ENCODE measurements around the gene CFAP206. TPM values are rescaled to one million over a fixed set of nuclear protein-coding genes. Genes with fewer than 3 reads are reported as not detected.

The CFAP206 gene
- polyA plus RNA-seq, 1 donor from 2014 or later: 6.6 TPM

DNA sequence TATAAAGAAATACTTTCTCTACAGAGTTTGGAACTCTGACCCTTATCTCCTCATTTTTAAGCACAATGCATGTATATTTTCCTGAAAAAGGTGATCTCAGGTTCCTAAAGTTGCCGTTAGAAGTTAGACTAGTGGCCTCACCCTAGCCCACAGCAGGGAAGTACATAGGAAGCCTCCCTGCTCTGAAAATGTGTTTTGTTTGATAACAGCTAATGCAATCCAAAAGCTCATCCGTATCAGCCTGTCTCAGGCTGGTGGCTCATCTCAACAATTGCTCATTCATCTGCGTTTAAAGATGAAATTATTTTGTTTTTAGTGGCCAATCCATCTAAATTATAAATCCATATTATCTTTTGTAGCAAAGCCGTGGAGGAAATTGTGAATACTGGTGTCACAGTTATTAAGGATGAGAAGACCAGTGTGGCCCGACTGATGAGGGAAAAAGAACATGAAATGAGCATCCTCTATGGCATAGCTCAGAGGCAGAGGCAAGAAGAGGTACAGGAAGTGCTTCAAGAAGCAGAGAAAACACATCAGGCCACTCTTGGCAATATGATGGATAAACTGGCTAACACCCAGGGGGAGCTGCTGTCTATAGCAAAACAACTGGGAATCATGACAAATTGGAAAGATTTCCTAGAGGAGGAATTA lies 43.0 kb upstream of the CFAP206 start:
- H3K27me3 ChIP-seq (ENCODE audit: insufficient read depth, low read depth, low read length): no peaks in the 10 kb centered on the region
- no peak overlapping the region for H3K4me3 ChIP-seq (ENCODE audit: low read length)
- no peak overlapping the region for H3K4me2 ChIP-seq (ENCODE audit: low read length)
- H3K79me2 ChIP-seq (replicated peaks; ENCODE audit: insufficient read depth, low read length): no peaks in the 10 kb centered on the region
- no peak overlapping the region for H3K27ac ChIP-seq (ENCODE audit: low read length)
- H3K36me3 ChIP-seq (ENCODE audit: insufficient read depth, low read length): no peaks in the 10 kb centered on the region
- H3K9me2 ChIP-seq (ENCODE audit: insufficient read depth, low read length): no peaks in the 10 kb centered on the region
- H4K20me1 ChIP-seq (ENCODE audit: insufficient read depth): no peaks in the 10 kb centered on the region
- no peak overlapping the region for H3K9ac ChIP-seq (ENCODE audit: low read length)
- H2AFZ ChIP-seq (ENCODE audit: low read depth, low read length): no peak overlapping the region
- H3F3A ChIP-seq (ENCODE audit: insufficient read depth, low read length, poor library complexity, severe bottlenecking): no peaks in the 10 kb centered on the region
- H3K9me3 ChIP-seq (ENCODE audit: low read length): no peaks in the 10 kb centered on the region
- TF ChIP-seq SMC3 (conservative IDR thresholded peaks at IDR 0.05; ENCODE audit: poor library complexity): no peak
- no peak for TF ChIP-seq EP300 (conservative IDR thresholded peaks at IDR 0.05; ENCODE audit: poor library complexity, severe bottlenecking)

DNA sequence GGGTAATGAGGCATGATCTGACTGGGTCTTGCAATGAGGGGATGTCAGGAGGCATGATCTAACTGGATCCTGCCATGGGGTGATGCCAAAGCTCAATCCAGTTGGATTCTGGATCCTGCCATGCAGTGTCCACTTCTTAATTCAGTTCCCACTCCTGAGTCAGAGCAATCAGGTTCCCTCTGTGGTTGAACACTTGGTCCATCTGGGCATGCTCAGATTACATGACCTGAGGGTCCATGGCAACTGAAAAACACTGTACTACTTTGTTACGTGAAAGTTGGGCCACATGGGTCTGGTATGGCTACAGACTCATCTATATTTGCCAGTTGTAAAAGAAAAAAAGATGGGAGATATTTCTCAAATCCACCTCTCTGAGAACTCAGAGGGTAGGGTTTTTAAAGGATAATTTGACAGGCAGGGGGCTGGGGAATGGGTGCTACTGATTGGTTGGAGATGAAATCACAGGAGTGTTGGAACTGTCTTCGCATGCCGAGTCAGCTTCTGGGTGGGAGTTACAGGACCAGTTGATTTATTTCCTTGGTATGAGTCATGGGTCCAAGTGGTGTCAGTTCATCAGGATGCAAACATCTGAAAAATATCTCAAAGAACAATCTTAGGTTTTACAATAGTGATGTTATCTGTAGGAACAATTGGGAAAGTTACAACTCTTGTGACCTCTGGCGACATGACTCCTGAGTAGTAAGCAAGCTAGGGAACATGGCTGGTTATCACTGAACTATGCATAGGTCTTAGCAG lies 41.5 kb upstream of the CFAP206 start:
- no peaks in the 10 kb centered on the region for H3K9me3 ChIP-seq (ENCODE audit: low read length)
- H3K4me2 ChIP-seq (ENCODE audit: low read length): no peak overlapping the region
- TF ChIP-seq, protein P1, sequence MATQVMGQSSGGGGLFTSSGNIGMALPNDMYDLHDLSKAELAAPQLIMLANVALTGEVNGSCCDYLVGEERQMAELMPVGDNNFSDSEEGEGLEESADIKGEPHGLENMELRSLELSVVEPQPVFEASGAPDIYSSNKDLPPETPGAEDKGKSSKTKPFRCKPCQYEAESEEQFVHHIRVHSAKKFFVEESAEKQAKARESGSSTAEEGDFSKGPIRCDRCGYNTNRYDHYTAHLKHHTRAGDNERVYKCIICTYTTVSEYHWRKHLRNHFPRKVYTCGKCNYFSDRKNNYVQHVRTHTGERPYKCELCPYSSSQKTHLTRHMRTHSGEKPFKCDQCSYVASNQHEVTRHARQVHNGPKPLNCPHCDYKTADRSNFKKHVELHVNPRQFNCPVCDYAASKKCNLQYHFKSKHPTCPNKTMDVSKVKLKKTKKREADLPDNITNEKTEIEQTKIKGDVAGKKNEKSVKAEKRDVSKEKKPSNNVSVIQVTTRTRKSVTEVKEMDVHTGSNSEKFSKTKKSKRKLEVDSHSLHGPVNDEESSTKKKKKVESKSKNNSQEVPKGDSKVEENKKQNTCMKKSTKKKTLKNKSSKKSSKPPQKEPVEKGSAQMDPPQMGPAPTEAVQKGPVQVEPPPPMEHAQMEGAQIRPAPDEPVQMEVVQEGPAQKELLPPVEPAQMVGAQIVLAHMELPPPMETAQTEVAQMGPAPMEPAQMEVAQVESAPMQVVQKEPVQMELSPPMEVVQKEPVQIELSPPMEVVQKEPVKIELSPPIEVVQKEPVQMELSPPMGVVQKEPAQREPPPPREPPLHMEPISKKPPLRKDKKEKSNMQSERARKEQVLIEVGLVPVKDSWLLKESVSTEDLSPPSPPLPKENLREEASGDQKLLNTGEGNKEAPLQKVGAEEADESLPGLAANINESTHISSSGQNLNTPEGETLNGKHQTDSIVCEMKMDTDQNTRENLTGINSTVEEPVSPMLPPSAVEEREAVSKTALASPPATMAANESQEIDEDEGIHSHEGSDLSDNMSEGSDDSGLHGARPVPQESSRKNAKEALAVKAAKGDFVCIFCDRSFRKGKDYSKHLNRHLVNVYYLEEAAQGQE (IDR thresholded peaks at IDR 0.05; ENCODE audit: borderline replicate concordance): no peak
- TF ChIP-seq POLR2AphosphoS5 (IDR thresholded peaks at IDR 0.05) (no peak), RAD21 (conservative IDR thresholded peaks at IDR 0.05) (no peak), MXI1 (conservative IDR thresholded peaks at IDR 0.05; ENCODE audit: poor library complexity, severe bottlenecking) (no peak), EZH2 (IDR thresholded peaks at IDR 0.05; ENCODE audit: borderline replicate concordance, insufficient read depth, low read length, poor library complexity, severe bottlenecking) (no peak), TAF1 (IDR thresholded peaks at IDR 0.05; ENCODE audit: low read depth) (no peak), SMC3 (conservative IDR thresholded peaks at IDR 0.05; ENCODE audit: poor library complexity) (no peak), EP300 (conservative IDR thresholded peaks at IDR 0.05; ENCODE audit: poor library complexity, severe bottlenecking) (no peak)
- TF ChIP-seq, protein P2, sequence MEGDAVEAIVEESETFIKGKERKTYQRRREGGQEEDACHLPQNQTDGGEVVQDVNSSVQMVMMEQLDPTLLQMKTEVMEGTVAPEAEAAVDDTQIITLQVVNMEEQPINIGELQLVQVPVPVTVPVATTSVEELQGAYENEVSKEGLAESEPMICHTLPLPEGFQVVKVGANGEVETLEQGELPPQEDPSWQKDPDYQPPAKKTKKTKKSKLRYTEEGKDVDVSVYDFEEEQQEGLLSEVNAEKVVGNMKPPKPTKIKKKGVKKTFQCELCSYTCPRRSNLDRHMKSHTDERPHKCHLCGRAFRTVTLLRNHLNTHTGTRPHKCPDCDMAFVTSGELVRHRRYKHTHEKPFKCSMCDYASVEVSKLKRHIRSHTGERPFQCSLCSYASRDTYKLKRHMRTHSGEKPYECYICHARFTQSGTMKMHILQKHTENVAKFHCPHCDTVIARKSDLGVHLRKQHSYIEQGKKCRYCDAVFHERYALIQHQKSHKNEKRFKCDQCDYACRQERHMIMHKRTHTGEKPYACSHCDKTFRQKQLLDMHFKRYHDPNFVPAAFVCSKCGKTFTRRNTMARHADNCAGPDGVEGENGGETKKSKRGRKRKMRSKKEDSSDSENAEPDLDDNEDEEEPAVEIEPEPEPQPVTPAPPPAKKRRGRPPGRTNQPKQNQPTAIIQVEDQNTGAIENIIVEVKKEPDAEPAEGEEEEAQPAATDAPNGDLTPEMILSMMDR (IDR thresholded peaks at IDR 0.05; ENCODE audit: poor library complexity, severe bottlenecking): no peak
- H3F3A ChIP-seq (ENCODE audit: insufficient read depth, low read length, poor library complexity, severe bottlenecking): no peaks in the 10 kb centered on the region
- no peaks in the 10 kb centered on the region for H3K36me3 ChIP-seq (ENCODE audit: insufficient read depth, low read length)
- H3K79me2 ChIP-seq (replicated peaks; ENCODE audit: insufficient read depth, low read length): no peaks in the 10 kb centered on the region
- no peak overlapping the region for H3K4me3 ChIP-seq (ENCODE audit: low read length)
- H3K9ac ChIP-seq (ENCODE audit: low read length): no peak overlapping the region
- no peaks in the 10 kb centered on the region for H4K20me1 ChIP-seq (ENCODE audit: insufficient read depth)
- H3K27ac ChIP-seq (ENCODE audit: low read length): no peak overlapping the region
- no peaks in the 10 kb centered on the region for H3K27me3 ChIP-seq (ENCODE audit: insufficient read depth, low read depth, low read length)
- H3K9me2 ChIP-seq (ENCODE audit: insufficient read depth, low read length): no peaks in the 10 kb centered on the region
- H2AFZ ChIP-seq (ENCODE audit: low read depth, low read length): no peak overlapping the region

Data from neural cell (in vitro differentiated cells).